HG03565 (cell line): ENCODE data around the gene RNGTT.
"Not testable (repeated sequence)": the region's sequence is repeated elsewhere in the genome, so short reads cannot be mapped to it uniquely, and the experiment has no call there.

Experiments used
- ATAC-seq: cut with Tn5 transposase; IDR thresholded peaks from one replicate; pipeline ENCODE4 v1.9.1; 2021; ENCODE audit warnings: mild to moderate bottlenecking, moderate library complexity; ENCODE audit not compliant: unreplicated experiment

Gene RNGTT

GRCh38 chr6:88741939-88742338 is 221.5 kb downstream of the RNGTT start:
- no peak for ATAC-seq

- ATAC-seq = no peak
Observed at GRCh38 chr6:88741071-88741470, 222.3 kb downstream of the RNGTT start.

- peak; percentile 70 for ATAC-seq
Observed at GRCh38 chr6:88734544-88734943, 228.9 kb downstream of the RNGTT start.

GRCh38 chr6:88730611-88731011 is 232.8 kb downstream of the RNGTT start:
- ATAC-seq = no peak

GRCh38 chr6:88728756-88729155 is 234.7 kb downstream of the RNGTT start:
- no peak for ATAC-seq

- ATAC-seq = not testable (repeated sequence)
Observed at GRCh38 chr6:88726409-88726808, 237.0 kb downstream of the RNGTT start.

- no peak for ATAC-seq
Observed at GRCh38 chr6:88725111-88725975, 238.1 kb downstream of the RNGTT start.

GRCh38 chr6:88722686-88723085 is 240.7 kb downstream of the RNGTT start:
- ATAC-seq = no peak

- ATAC-seq = not testable (repeated sequence)
Observed at GRCh38 chr6:88716399-88716798, 247.0 kb downstream of the RNGTT start.

GRCh38 chr6:88712243-88712936 is 251.0 kb downstream of the RNGTT start:
- ATAC-seq = no peak

- no peak for ATAC-seq
Observed at GRCh38 chr6:88709819-88710246, 253.6 kb downstream of the RNGTT start.

GRCh38 chr6:88708197-88708744 is 255.1 kb downstream of the RNGTT start:
- ATAC-seq = no peak

- ATAC-seq = peak; percentile 88
Observed at GRCh38 chr6:88705601-88706000, 257.8 kb downstream of the RNGTT start.

- no peak for ATAC-seq
Observed at GRCh38 chr6:88704980-88705379, 258.4 kb downstream of the RNGTT start.

- no peak for ATAC-seq
Observed at GRCh38 chr6:88702956-88703556, 260.4 kb downstream of the RNGTT start.

GRCh38 chr6:88698661-88699060 is 264.8 kb downstream of the RNGTT start:
- no peak for ATAC-seq

GRCh38 chr6:88695937-88696336 is 267.5 kb downstream of the RNGTT start:
- ATAC-seq = no peak

GRCh38 chr6:88683734-88684133 is 279.7 kb downstream of the RNGTT start:
- ATAC-seq = no peak

GRCh38 chr6:88680654-88681053 is 282.8 kb downstream of the RNGTT start:
- no peak for ATAC-seq

GRCh38 chr6:88679841-88680240 is 283.6 kb downstream of the RNGTT start:
- ATAC-seq = no peak

- no peak for ATAC-seq
Observed at GRCh38 chr6:88677356-88677755, 286.1 kb downstream of the RNGTT start.
